IPS-18a (cell line): Measurements from ENCODE around the gene WFDC1.
A peak's percentile ranks its signal among the peaks of the same experiment; 100 is the strongest.

Source experiments
- H3K27ac ChIP-seq: one replicate; pipeline ENCODE4 v1.5.1; 2013; ENCODE audit warnings: low read length
- H3K27me3 ChIP-seq: one replicate; pipeline ENCODE4 v1.6.1; 2013; ENCODE audit warnings: mild to moderate bottlenecking, low read length; ENCODE audit not compliant: control insufficient read depth, insufficient read depth
- H3K36me3 ChIP-seq: one replicate; pipeline ENCODE4 v1.6.1; 2013; ENCODE audit warnings: low read depth, low read length; ENCODE audit not compliant: control insufficient read depth
- H3K4me1 ChIP-seq: one replicate; pipeline ENCODE4 v1.6.1; 2013; ENCODE audit warnings: low read depth, low read length; ENCODE audit not compliant: control insufficient read depth
- H3K4me3 ChIP-seq: one replicate; pipeline ENCODE4 v1.5.1; 2013; ENCODE audit warnings: low read length
- H3K9ac ChIP-seq: one replicate; pipeline ENCODE4 v1.6.1; 2013; ENCODE audit warnings: mild to moderate bottlenecking, low read length, moderate library complexity
- H3K9me3 ChIP-seq: one replicate; pipeline ENCODE4 v1.6.1; 2013; ENCODE audit warnings: low read depth, low read length; ENCODE audit not compliant: control insufficient read depth

WFDC1 gene

GRCh38 chr16:84274515-84274914 is 20.2 kb upstream of the WFDC1 start:
- Histone ChIP-seq H3K4me3 (no peak overlapping the region), H3K36me3 (no peaks in the 10 kb centered on the region), H3K27ac (no peak overlapping the region), H3K9ac (no peak overlapping the region), H3K27me3 (no peaks in the 10 kb centered on the region), H3K9me3 (no peaks in the 10 kb centered on the region), H3K4me1 (peaks cover 8% of the 10 kb centered on the region)

GRCh38 chr16:84275585-84276151 is 19.0 kb upstream of the WFDC1 start:
- Histone ChIP-seq H3K27me3 (no peaks in the 10 kb centered on the region), H3K4me1 (peaks cover 8% of the 10 kb centered on the region), H3K36me3 (no peaks in the 10 kb centered on the region), H3K27ac (no peak overlapping the region), H3K4me3 (no peak overlapping the region), H3K9me3 (no peaks in the 10 kb centered on the region), H3K9ac (no peak overlapping the region)

- Histone ChIP-seq H3K36me3 (no peaks in the 10 kb centered on the region), H3K9me3 (no peaks in the 10 kb centered on the region), H3K27me3 (no peaks in the 10 kb centered on the region), H3K9ac (no peak overlapping the region), H3K4me1 (peaks cover 8% of the 10 kb centered on the region), H3K4me3 (no peak overlapping the region), H3K27ac (no peak overlapping the region)
These were observed 17.3 kb upstream of the WFDC1 start for GRCh38 chr16:84277244-84277823.

GRCh38 chr16:84278333-84278732 is 16.3 kb upstream of the WFDC1 start:
- Histone ChIP-seq H3K4me3 (no peak overlapping the region), H3K9me3 (no peaks in the 10 kb centered on the region), H3K27ac (no peak overlapping the region), H3K9ac (no peak overlapping the region), H3K4me1 (peaks cover 10% of the 10 kb centered on the region), H3K27me3 (no peaks in the 10 kb centered on the region), H3K36me3 (no peaks in the 10 kb centered on the region)

GRCh38 chr16:84278968-84279367 is 15.7 kb upstream of the WFDC1 start:
- Histone ChIP-seq H3K9me3 (no peaks in the 10 kb centered on the region), H3K4me3 (no peak overlapping the region), H3K27ac (no peak overlapping the region), H3K4me1 (peaks cover 16% of the 10 kb centered on the region), H3K36me3 (no peaks in the 10 kb centered on the region), H3K27me3 (no peaks in the 10 kb centered on the region), H3K9ac (no peak overlapping the region)

- H3K4me3 ChIP-seq = no peak overlapping the region
- peaks cover 18% of the 10 kb centered on the region for H3K4me1 ChIP-seq
- H3K27me3 ChIP-seq = no peaks in the 10 kb centered on the region
- H3K27ac ChIP-seq = no peak overlapping the region
- H3K36me3 ChIP-seq = no peaks in the 10 kb centered on the region
- H3K9me3 ChIP-seq = no peaks in the 10 kb centered on the region
- no peak overlapping the region for H3K9ac ChIP-seq
These were observed 14.8 kb upstream of the WFDC1 start for GRCh38 chr16:84279881-84280280.

- H3K9ac ChIP-seq = no peak overlapping the region
- no peak overlapping the region for H3K4me3 ChIP-seq
- H3K9me3 ChIP-seq = no peaks in the 10 kb centered on the region
- H3K27me3 ChIP-seq = no peaks in the 10 kb centered on the region
- peaks cover 18% of the 10 kb centered on the region for H3K4me1 ChIP-seq
- H3K27ac ChIP-seq = no peak overlapping the region
- no peaks in the 10 kb centered on the region for H3K36me3 ChIP-seq
These were observed 13.6 kb upstream of the WFDC1 start for GRCh38 chr16:84281074-84281473.

GRCh38 chr16:84282533-84282932 is 12.1 kb upstream of the WFDC1 start:
- Histone ChIP-seq H3K9ac (no peak overlapping the region), H3K27me3 (no peaks in the 10 kb centered on the region), H3K4me3 (no peak overlapping the region), H3K36me3 (no peaks in the 10 kb centered on the region), H3K4me1 (peaks cover 18% of the 10 kb centered on the region), H3K27ac (no peak overlapping the region), H3K9me3 (no peaks in the 10 kb centered on the region)

GRCh38 chr16:84283314-84284153 is 11.1 kb upstream of the WFDC1 start:
- no peaks in the 10 kb centered on the region for H3K36me3 ChIP-seq
- H3K4me3 ChIP-seq = peak overlapping the region; percentile 16
- H3K27me3 ChIP-seq = no peaks in the 10 kb centered on the region
- H3K9me3 ChIP-seq = no peaks in the 10 kb centered on the region
- H3K9ac ChIP-seq = peak overlapping the region; percentile 48
- peaks cover 18% of the 10 kb centered on the region for H3K4me1 ChIP-seq
- peak overlapping the region; percentile 14 for H3K27ac ChIP-seq

- peak overlapping the region; percentile 16 for H3K4me3 ChIP-seq
- H3K9ac ChIP-seq = peak overlapping the region; percentile 48
- no peaks in the 10 kb centered on the region for H3K9me3 ChIP-seq
- no peaks in the 10 kb centered on the region for H3K36me3 ChIP-seq
- no peaks in the 10 kb centered on the region for H3K27me3 ChIP-seq
- peaks cover 11% of the 10 kb centered on the region for H3K4me1 ChIP-seq
- peak overlapping the region; percentile 14 for H3K27ac ChIP-seq
These were observed 10.4 kb upstream of the WFDC1 start for GRCh38 chr16:84284154-84284722.

GRCh38 chr16:84286578-84287240 is 8.0 kb upstream of the WFDC1 start:
- Histone ChIP-seq H3K9me3 (no peaks in the 10 kb centered on the region), H3K27ac (no peak overlapping the region), H3K4me3 (no peak overlapping the region), H3K27me3 (no peaks in the 10 kb centered on the region), H3K36me3 (no peaks in the 10 kb centered on the region), H3K4me1 (peaks cover 12% of the 10 kb centered on the region), H3K9ac (no peak overlapping the region)
